Muscle layer of colon (tissue), 2 donors: ENCODE data around the gene KDM4C.

Source experiments
- H3K27ac ChIP-seq: one replicate; pipeline ENCODE4 v1.7.0; 2013; ENCODE audit warnings: low read depth, mild to moderate bottlenecking, low read length, moderate library complexity
- H3K27me3 ChIP-seq, 2 donors: one replicate each; pipeline ENCODE4 v1.7.0; 2013; ENCODE audit warnings: low read length in 2 of 2, mild to moderate bottlenecking in 2 of 2; ENCODE audit not compliant: insufficient read depth in 2 of 2, control insufficient read depth in 1 of 2
- H3K36me3 ChIP-seq: one replicate; pipeline ENCODE4 v1.7.0; 2013; ENCODE audit warnings: mild to moderate bottlenecking, low read length; ENCODE audit not compliant: insufficient read depth
- H3K4me1 ChIP-seq: one replicate; pipeline ENCODE4 v1.7.0; 2013; ENCODE audit warnings: mild to moderate bottlenecking, low read length; ENCODE audit not compliant: insufficient read depth
- H3K4me3 ChIP-seq, 2 donors: one replicate each; pipeline ENCODE4 v1.7.0; 2013; ENCODE audit warnings: low read length in 2 of 2, low read depth in 1 of 2, mild to moderate bottlenecking in 1 of 2, moderate library complexity in 1 of 2
- H3K9ac ChIP-seq: one replicate; pipeline ENCODE4 v1.7.0; 2013; ENCODE audit warnings: low read length
- H3K9me3 ChIP-seq: one replicate; pipeline ENCODE4 v1.7.0; 2013; ENCODE audit warnings: mild to moderate bottlenecking, low read length
- donor health status: abdominal sarcoma.
- donor health status: Adenocarcinoma of cecum.

KDM4C gene

DNA sequence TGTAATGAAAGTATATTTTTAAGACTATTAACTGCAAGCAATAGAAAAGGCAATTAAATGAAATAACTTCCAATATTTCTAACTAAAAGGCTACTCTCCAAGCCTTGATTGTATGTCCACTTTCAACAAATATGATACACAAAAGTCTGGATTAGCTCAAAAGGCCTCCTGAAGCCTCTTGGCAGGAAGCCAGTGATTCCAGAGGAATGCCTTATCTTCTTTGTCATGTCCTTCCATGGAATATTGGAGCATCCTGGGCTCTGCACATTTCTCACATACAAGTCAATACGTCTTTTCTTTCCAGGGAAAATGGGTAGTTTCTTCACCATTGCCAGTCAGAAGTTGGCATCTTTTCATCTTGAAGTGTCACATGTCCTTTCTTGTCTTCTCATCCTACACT lies 357.8 kb downstream of the KDM4C start:
- Histone ChIP-seq H3K27me3 (no peaks in the 10 kb centered on the region), H3K4me1 (no peaks in the 10 kb centered on the region), H3K4me3 (no peak overlapping the region)

DNA sequence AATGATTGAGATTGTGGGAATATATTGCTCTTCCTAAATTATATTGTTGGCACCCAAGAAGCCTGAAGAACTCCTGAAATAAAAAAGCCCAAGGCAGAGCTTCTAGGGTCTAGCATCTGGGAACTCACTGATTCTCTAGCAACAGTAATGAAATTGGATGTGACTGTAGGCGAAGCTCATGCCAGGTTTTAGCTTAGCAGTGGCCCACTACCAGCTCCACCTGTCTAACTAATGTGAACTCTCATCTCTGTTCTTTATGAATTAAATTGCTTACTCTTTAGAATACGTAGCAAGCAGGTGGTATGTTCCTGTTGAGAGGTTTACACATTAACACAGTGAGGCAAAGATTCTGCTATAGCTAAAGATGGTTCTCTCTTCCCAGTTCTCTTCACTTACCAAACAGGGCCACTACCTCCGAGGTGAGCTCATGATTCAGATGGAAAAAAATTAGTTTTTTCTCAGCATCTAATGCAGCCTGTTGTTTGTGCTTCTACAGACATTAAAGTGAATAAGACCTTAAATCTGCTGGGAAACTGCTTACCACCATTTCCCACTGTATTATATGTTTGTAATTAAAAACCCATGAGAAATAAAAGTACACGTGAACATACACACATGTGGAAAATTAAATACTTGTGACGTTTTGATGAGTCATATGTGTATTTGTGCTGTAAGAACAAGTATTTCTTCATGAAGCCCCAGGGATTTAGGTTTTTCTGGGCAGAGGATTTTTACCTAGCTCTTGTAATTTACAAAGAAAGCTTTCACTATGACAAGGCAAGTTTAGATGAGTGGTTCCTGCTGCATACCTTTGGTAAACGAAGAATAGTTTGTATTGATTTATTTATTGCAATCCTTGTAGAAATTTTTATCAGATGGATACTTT lies 360.1 kb downstream of the KDM4C start:
- no peaks in the 10 kb centered on the region for H3K9me3 ChIP-seq
- H3K4me1 ChIP-seq: no peaks in the 10 kb centered on the region
- no peaks in the 10 kb centered on the region for H3K27me3 ChIP-seq
- H3K36me3 ChIP-seq: no peaks in the 10 kb centered on the region
- no peak overlapping the region for H3K9ac ChIP-seq
- no peak overlapping the region for H3K4me3 ChIP-seq
- H3K27ac ChIP-seq: no peak overlapping the region

More for the DNA sequence above, 357.8 kb downstream of the KDM4C start:
- no peak overlapping the region for H3K27ac ChIP-seq
- no peak overlapping the region for H3K9ac ChIP-seq
- no peaks in the 10 kb centered on the region for H3K9me3 ChIP-seq
- H3K36me3 ChIP-seq: no peaks in the 10 kb centered on the region

DNA sequence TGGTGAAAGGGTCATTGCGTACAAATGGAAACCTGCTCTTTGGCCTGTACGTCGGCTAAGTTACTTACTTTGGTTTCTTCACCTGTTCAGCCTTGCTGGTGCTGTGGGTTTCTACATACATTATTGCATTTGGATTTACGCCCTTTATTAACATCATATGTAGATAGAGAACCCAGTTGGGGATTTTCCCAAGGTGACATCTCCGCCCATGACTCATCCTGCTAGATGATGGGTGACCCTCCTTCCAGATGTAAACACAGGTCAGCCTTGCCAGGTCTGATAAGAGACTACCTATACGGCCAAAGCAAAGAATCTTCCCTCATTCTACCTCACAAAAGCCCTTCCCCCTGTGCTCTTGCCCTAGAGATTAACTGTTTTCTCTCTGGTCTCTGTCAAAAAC lies 360.9 kb downstream of the KDM4C start:
- H3K4me3 ChIP-seq: no peak overlapping the region
- H3K9ac ChIP-seq: no peak overlapping the region
- H3K27ac ChIP-seq: no peak overlapping the region
- H3K36me3 ChIP-seq: no peaks in the 10 kb centered on the region
- no peaks in the 10 kb centered on the region for H3K27me3 ChIP-seq
- H3K4me1 ChIP-seq: no peaks in the 10 kb centered on the region
- no peaks in the 10 kb centered on the region for H3K9me3 ChIP-seq

DNA sequence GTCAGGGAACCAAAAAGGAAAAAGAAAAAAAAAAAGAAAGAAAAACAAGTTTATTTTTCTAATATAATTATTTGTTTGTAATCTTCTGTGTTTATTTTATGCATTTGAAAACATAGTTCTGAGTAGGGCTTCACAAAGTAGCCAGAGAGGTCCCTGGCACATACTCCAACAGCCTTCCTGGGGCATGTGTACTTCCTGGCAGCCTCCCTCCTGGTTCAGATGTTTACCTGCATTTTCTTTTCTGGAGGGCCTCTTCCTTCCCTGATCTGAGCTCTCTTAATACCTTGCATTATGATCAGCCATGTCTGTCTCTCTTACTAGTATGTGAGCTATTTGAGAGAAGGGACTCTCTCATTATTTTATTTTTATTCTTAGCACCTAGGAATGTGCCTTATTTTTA lies 361.8 kb downstream of the KDM4C start:
- H3K4me3 ChIP-seq: no peak overlapping the region

DNA sequence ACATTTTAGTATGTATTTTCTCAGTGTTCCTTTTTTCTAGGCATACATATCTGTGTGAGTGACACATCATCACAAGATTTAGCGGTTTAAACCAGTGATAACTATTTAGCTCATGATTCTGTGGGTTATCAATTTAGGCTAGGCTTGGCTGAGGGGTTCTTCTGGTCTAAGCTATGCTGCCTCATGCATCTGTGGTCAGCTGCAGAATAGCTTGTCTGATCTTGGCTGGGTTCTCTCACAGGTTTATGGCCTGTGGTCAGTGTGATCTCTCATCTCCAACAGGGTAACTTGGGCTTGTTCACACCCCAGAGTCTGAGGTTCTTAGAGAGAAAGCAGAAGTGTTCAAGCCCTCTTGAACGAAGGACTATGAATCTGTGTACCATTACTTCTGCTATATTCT lies 363.3 kb downstream of the KDM4C start:
- Histone ChIP-seq H3K9me3 (no peaks in the 10 kb centered on the region), H3K36me3 (peaks cover 7% of the 10 kb centered on the region), H3K27me3 (no peaks in the 10 kb centered on the region), H3K4me1 (no peaks in the 10 kb centered on the region), H3K27ac (no peak overlapping the region), H3K4me3 (no peak overlapping the region), H3K9ac (no peak overlapping the region)

More for the DNA sequence above, 361.8 kb downstream of the KDM4C start:
- H3K4me1 ChIP-seq: no peaks in the 10 kb centered on the region
- H3K9ac ChIP-seq: no peak overlapping the region
- H3K27ac ChIP-seq: no peak overlapping the region
- H3K27me3 ChIP-seq: no peaks in the 10 kb centered on the region
- no peaks in the 10 kb centered on the region for H3K9me3 ChIP-seq
- peaks cover 4% of the 10 kb centered on the region for H3K36me3 ChIP-seq

- Histone ChIP-seq H3K9ac (no peak overlapping the region), H3K36me3 (peaks cover 7% of the 10 kb centered on the region), H3K4me1 (no peaks in the 10 kb centered on the region), H3K27me3 (no peaks in the 10 kb centered on the region), H3K27ac (no peak overlapping the region), H3K9me3 (no peaks in the 10 kb centered on the region), H3K4me3 (no peak overlapping the region)
Observed at GRCh38 chr9:7121664-7122063, 363.9 kb downstream of the KDM4C start.

DNA sequence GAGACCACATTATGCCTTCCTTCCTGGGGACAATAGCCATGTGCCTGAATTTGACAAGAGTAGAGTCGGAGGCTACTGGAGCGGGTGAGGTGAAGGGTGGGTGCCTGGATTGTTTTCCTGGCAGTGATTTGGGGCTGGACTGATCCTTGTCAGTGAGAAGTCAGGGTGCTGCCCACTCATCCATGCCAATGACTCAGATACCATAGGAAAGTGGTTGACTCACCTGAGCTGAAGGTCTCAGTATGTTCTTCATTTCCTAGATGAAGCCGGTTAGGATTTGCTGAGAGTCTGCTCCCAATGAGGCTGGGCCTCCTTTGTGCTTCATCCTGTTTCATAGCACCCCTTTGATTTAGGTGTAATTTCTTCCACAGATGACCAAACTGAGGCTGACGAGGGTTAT lies 366.0 kb downstream of the KDM4C start:
- Histone ChIP-seq H3K4me1 (no peaks in the 10 kb centered on the region), H3K27me3 (no peaks in the 10 kb centered on the region), H3K9ac (no peak overlapping the region), H3K27ac (no peak overlapping the region), H3K36me3 (peaks cover 16% of the 10 kb centered on the region), H3K4me3 (no peak overlapping the region), H3K9me3 (no peaks in the 10 kb centered on the region)

DNA sequence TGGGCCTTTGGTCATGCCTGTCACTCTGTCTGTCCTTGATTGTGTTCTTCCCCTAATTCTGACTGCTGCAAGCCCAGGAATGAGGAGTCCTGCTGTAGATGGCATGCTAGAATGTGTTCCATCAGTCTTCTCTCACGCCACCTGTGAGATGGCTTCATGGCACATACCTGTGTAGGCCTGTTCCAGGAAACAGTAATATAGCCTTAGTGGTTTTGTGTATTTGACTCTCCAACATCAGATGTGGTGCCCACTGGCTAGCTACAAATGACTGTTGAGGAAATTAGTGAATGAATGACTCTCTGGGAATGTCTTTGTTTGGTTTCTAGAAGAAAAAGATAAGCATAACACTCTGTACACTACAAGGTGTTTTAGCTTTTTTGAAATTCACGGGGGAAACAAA lies 367.5 kb downstream of the KDM4C start:
- peaks cover 23% of the 10 kb centered on the region for H3K36me3 ChIP-seq

GRCh38 chr9:7129391-7129790 lies 371.6 kb downstream of the KDM4C start:
- Histone ChIP-seq H3K4me1 (no peaks in the 10 kb centered on the region), H3K27ac (no peak overlapping the region), H3K9ac (no peak overlapping the region), H3K4me3 (no peak overlapping the region), H3K9me3 (no peaks in the 10 kb centered on the region), H3K27me3 (no peaks in the 10 kb centered on the region), H3K36me3 (peaks cover 21% of the 10 kb centered on the region)

More for the DNA sequence above, 367.5 kb downstream of the KDM4C start:
- Histone ChIP-seq H3K9ac (no peak overlapping the region), H3K4me3 (no peak overlapping the region), H3K9me3 (no peaks in the 10 kb centered on the region), H3K27me3 (no peaks in the 10 kb centered on the region), H3K27ac (no peak overlapping the region), H3K4me1 (no peaks in the 10 kb centered on the region)

- peaks cover 16% of the 10 kb centered on the region for H3K36me3 ChIP-seq
- no peak overlapping the region for H3K27ac ChIP-seq
- no peak overlapping the region for H3K9ac ChIP-seq
- H3K4me1 ChIP-seq: no peaks in the 10 kb centered on the region
- H3K9me3 ChIP-seq: no peaks in the 10 kb centered on the region
- H3K4me3 ChIP-seq: no peak overlapping the region
- no peaks in the 10 kb centered on the region for H3K27me3 ChIP-seq
Observed at GRCh38 chr9:7130266-7130820, 372.6 kb downstream of the KDM4C start.

- H3K9me3 ChIP-seq: no peaks in the 10 kb centered on the region
- no peak overlapping the region for H3K9ac ChIP-seq
- H3K27me3 ChIP-seq: no peaks in the 10 kb centered on the region
- no peak overlapping the region for H3K27ac ChIP-seq
- H3K4me1 ChIP-seq: no peaks in the 10 kb centered on the region
- H3K36me3 ChIP-seq: peaks cover 16% of the 10 kb centered on the region
- H3K4me3 ChIP-seq: no peak overlapping the region
Observed at GRCh38 chr9:7132605-7133004, 374.8 kb downstream of the KDM4C start.

DNA sequence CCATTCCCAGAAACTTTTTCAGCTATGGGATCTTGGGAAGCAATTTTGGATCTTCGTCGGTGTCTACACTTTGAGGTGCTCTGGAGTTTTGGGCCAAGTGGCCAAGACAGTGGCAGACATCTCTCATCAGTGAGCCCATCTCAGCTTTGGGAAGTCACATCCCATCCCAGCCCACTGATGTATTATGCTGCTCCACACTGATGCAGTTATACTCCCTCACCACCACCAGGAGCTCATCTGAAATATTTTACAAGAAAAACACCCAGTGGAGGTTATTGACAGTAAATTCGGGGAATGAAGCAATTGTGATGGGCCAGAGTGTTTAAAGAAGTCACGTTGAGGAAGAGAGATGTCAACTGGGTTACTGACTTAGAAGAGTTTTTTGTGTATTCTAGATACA lies 378.0 kb downstream of the KDM4C start:
- Histone ChIP-seq H3K4me1 (no peaks in the 10 kb centered on the region), H3K4me3 (no peak overlapping the region), H3K9ac (no peak overlapping the region), H3K27ac (no peak overlapping the region), H3K27me3 (no peaks in the 10 kb centered on the region), H3K36me3 (no peaks in the 10 kb centered on the region), H3K9me3 (no peaks in the 10 kb centered on the region)
